ENCODE data around the gene LETMD1.

GRCh38 chr12:51049525-51049924 is 1.4 kb downstream of the LETMD1 start:
- TF ChIP-seq CTCF (IDR thresholded peaks at IDR 0.05) (no peak), POLR2AphosphoS5 (IDR thresholded peaks at IDR 0.05) (no peak), POLR2A (IDR thresholded peaks at IDR 0.05) (no peak)
